K562 (cell line): ENCODE results near the gene GRM5.

ENCODE experiments used
- ARID4B ChIP-seq: sonication (generic); formaldehyde crosslinking; IDR thresholded peaks from 2 replicates; pipeline ENCODE4 v1.8.0; 2022; ENCODE audit warnings: mild to moderate bottlenecking, missing genetic modification reagents
- BRF1 ChIP-seq: IDR thresholded peaks from 3 replicates; pipeline ENCODE4 v1.6.1; 2011; ENCODE audit warnings: borderline replicate concordance, mild to moderate bottlenecking; ENCODE audit not compliant: insufficient read length; ENCODE audit errors: extremely low read depth
- CTCF ChIP-seq, 3 experiments: IDR thresholded peaks in 2 of 3; conservative IDR thresholded peaks in 1 of 3; 2 replicates each; pipeline ENCODE4 v1.5.1; 2011 to 2012; ENCODE audit warnings: low read length in 3 of 3, mild to moderate bottlenecking in 3 of 3, control low read depth in 2 of 3, improper control_type of control experiment in 1 of 3, inconsistent platforms in 1 of 3, low read depth in 1 of 3, mixed read lengths in 1 of 3, moderate library complexity in 1 of 3; ENCODE audit not compliant: insufficient read depth in 2 of 3
- EZH2 ChIP-seq: IDR thresholded peaks from 2 replicates; pipeline ENCODE4 v1.6.1; 2012; ENCODE audit warnings: low read depth, mild to moderate bottlenecking, inconsistent platforms, low read length, borderline replicate concordance
- HDAC2 ChIP-seq: fragments of 450-650 bp; IDR thresholded peaks from 2 replicates; pipeline ENCODE4 v1.6.1; 2016; ENCODE audit warnings: mild to moderate bottlenecking
- HMGXB4 ChIP-seq: sonication (generic); formaldehyde crosslinking; IDR thresholded peaks from 2 replicates; pipeline ENCODE4 v1.8.1; 2023; ENCODE audit warnings: mild to moderate bottlenecking, missing genetic modification reagents
- MXI1 ChIP-seq: IDR thresholded peaks from 2 replicates; pipeline ENCODE4 v1.6.1; 2011; ENCODE audit warnings: low read depth, mild to moderate bottlenecking, improper control_type of control experiment, low read length
- POLR2A ChIP-seq: fragments of 450-650 bp; conservative IDR thresholded peaks from 2 replicates; pipeline ENCODE4 v1.6.1; 2016
- POLR3A ChIP-seq: IDR thresholded peaks from 2 replicates; pipeline ENCODE4 v1.6.1; 2011; ENCODE audit warnings: borderline replicate concordance, mild to moderate bottlenecking, moderate library complexity; ENCODE audit not compliant: insufficient read length, insufficient read depth; ENCODE audit errors: extremely low read depth
- RBM39 ChIP-seq: fragments of 200-400 bp; formaldehyde crosslinking; optimal IDR thresholded peaks from 2 replicates; pipeline ENCODE3; 2018; ENCODE audit warnings: low read depth, low read length
- TSHZ1 ChIP-seq: fragments of 250-450 bp; sonication (Bioruptor Pico); IDR thresholded peaks from 2 replicates; pipeline ENCODE4 v1.4.0; 2020; ENCODE audit warnings: mild to moderate bottlenecking, moderate library complexity
- ZBTB8A ChIP-seq: fragments of 450-650 bp; IDR thresholded peaks from 2 replicates; pipeline ENCODE4 v1.6.1; 2018; ENCODE audit warnings: mild to moderate bottlenecking, moderate library complexity; ENCODE audit not compliant: partially characterized antibody
- ZNF280A ChIP-seq: fragments of 450-650 bp; IDR thresholded peaks from 2 replicates; pipeline ENCODE4 v1.6.1; 2018; ENCODE audit warnings: mild to moderate bottlenecking, low read depth; ENCODE audit not compliant: partially characterized antibody

- TF ChIP-seq ZNF280A (no peak), MXI1 (no peak), RBM39 (no peak), HMGXB4 (CRISPR knock-in tag) (no peak), CTCF (IDR thresholded peaks at IDR 0.05 in 2 of 3, conservative IDR thresholded peaks at IDR 0.05 in 1 of 3; ENCODE audit: insufficient read depth in 2 of 3, low read depth in 1 of 3, low read length in 3 of 3) (no peak), BRF1 (no peak), ZBTB8A (no peak), TSHZ1 (CRISPR knock-in tag) (no peak), POLR3A (no peak), EZH2 (no peak), ARID4B (CRISPR knock-in tag) (no peak), POLR2A (no peak), HDAC2 (no peak)
These were observed 93.6 kb downstream of the GRM5 start for GRCh38 chr11:88972210-88972609.
